GM12878 (cell line): ENCODE data around the gene POLR2B. TPM values are rescaled to one million over a fixed set of nuclear protein-coding genes. Genes with fewer than 3 reads are reported as not detected.

ENCODE experiments used
- ATAC-seq: fragments of 200-7000 bp; cut with Tn5 transposase; 3 replicates; pipeline ENCODE4 v1.9.1; 2020; ENCODE audit warnings: mild to moderate bottlenecking, moderate library complexity
- BruUV-seq: library from RNA; stranded (reverse); fragments of 400-500 nt; replicated peaks from 2 replicates; lab custom pipeline; 2021; lab: Mats Ljungman, UMichigan
- CTCF ChIA-PET: fragments of 300-600 bp; sonication (Branson Sonifier 250); formaldehyde crosslinking; extraction: SDS; loops from one replicate; lab custom pipeline; 2021; ENCODE audit warnings: inconsistent platforms; lab: Yijun Ruan, JAX
- POLR2A ChIA-PET: fragments of 350-600 bp; formaldehyde crosslinking; extraction: SDS; loops from one replicate; lab custom pipeline; 2021; ENCODE audit warnings: inconsistent platforms; lab: Charles Lee
- RAD21 ChIA-PET: fragments of 300-600 bp; sonication (Branson Sonifier 250); formaldehyde crosslinking; loops from one replicate; lab custom pipeline; 2023; ENCODE audit warnings: antibody characterized with exemption; ENCODE audit not compliant: unreplicated experiment; lab: Charles Lee
- SMC1A ChIA-PET: fragments of 300-600 bp; sonication (Branson Sonifier 250); formaldehyde crosslinking; loops from one replicate; lab custom pipeline; 2023; ENCODE audit not compliant: unreplicated experiment, uncharacterized antibody; lab: Charles Lee
- DNase-seq: peaks from one replicate; pipeline ENCODE4 v3.0.0-alpha.2; 2011; ENCODE audit warnings: low read depth, low spot score
- FAIRE-seq: peaks from 3 replicates; lab custom pipeline; 2011; peaks lifted over from hg19 to GRCh38; lab: Jason Lieb, UNC
- H2AFZ ChIP-seq: 2 replicates; pipeline ENCODE4 v1.6.0; 2011; ENCODE audit warnings: low read depth, low read length, control low read depth; ENCODE audit not compliant: control insufficient read depth
- H3K27ac ChIP-seq: 2 replicates; pipeline ENCODE4 v1.5.1; 2011; ENCODE audit warnings: control low read depth; ENCODE audit not compliant: control insufficient read depth, insufficient read depth
- H3K27me3 ChIP-seq, 2 experiments: replicated peaks in 1 of 2; 2 replicates each; pipeline versions ENCODE4 v1.6.0 to v1.6.1; 2011; ENCODE audit warnings: low read length in 1 of 2; ENCODE audit not compliant: control insufficient read depth in 2 of 2, insufficient read depth in 2 of 2
- H3K36me3 ChIP-seq, 2 experiments: 2 replicates each; pipeline ENCODE4 v1.5.1; 2011; ENCODE audit warnings: low read length in 1 of 2; ENCODE audit not compliant: control insufficient read depth in 2 of 2, insufficient read depth in 2 of 2
- H3K4me1 ChIP-seq: 2 replicates; pipeline ENCODE4 v1.6.1; 2011; ENCODE audit warnings: mild to moderate bottlenecking, low read length, moderate library complexity, mixed read lengths; ENCODE audit not compliant: control insufficient read depth, insufficient read depth
- H3K4me2 ChIP-seq: 2 replicates; pipeline ENCODE4 v1.6.0; 2011; ENCODE audit warnings: control low read depth; ENCODE audit not compliant: control insufficient read depth, insufficient read depth
- H3K4me3 ChIP-seq: fragments of 200-600 bp; sonication (generic); 2 replicates; pipeline ENCODE4 v1.5.1; 2016
- H3K79me2 ChIP-seq: 2 replicates; pipeline ENCODE4 v1.6.0; 2011; ENCODE audit warnings: low read length; ENCODE audit not compliant: control insufficient read depth, insufficient read depth
- H3K9ac ChIP-seq: 2 replicates; pipeline ENCODE4 v1.8.0; 2011; ENCODE audit warnings: low read length, control low read depth, mixed read lengths; ENCODE audit not compliant: control insufficient read depth, insufficient read depth
- H3K9me3 ChIP-seq: replicated peaks from 3 replicates; pipeline ENCODE4 v1.5.1; 2011; ENCODE audit warnings: mild to moderate bottlenecking, low read length; ENCODE audit not compliant: control insufficient read depth, insufficient read depth
- H4K20me1 ChIP-seq: 2 replicates; pipeline ENCODE4 v1.6.0; 2011; ENCODE audit not compliant: control insufficient read depth, insufficient read depth
- BCL3 ChIP-seq: IDR thresholded peaks from 2 replicates; pipeline ENCODE4 v1.6.1; 2011; ENCODE audit warnings: borderline replicate concordance, low read depth, mild to moderate bottlenecking, moderate library complexity, low read length; ENCODE audit not compliant: insufficient read depth, poor library complexity, severe bottlenecking
- CBX3 ChIP-seq: fragments of 200-600 bp; sonication (generic); IDR thresholded peaks from 2 replicates; pipeline ENCODE4 v1.6.1; 2016; ENCODE audit warnings: low read depth, borderline replicate concordance
- CREM ChIP-seq: IDR thresholded peaks from 2 replicates; pipeline ENCODE4 v1.6.1; 2014; ENCODE audit warnings: antibody characterized with exemption, low read depth
- EGR1 ChIP-seq, 2 experiments: IDR thresholded peaks; 1 replicate in 1 of 2; 2 replicates in 1 of 2; pipeline ENCODE4 v1.6.1; 2011 to 2012; ENCODE audit warnings: low read depth in 2 of 2, low read length in 2 of 2, borderline replicate concordance in 1 of 2, mild to moderate bottlenecking in 1 of 2, moderate library complexity in 1 of 2
- IRF5 ChIP-seq: fragments of 450-650 bp; IDR thresholded peaks from 2 replicates; pipeline ENCODE4 v1.6.1; 2017; ENCODE audit warnings: borderline replicate concordance
- KDM1A ChIP-seq: fragments of 200-600 bp; sonication (generic); IDR thresholded peaks from 2 replicates; pipeline ENCODE4 v1.6.1; 2016; ENCODE audit warnings: borderline replicate concordance
- MTA2 ChIP-seq: fragments of 450-650 bp; IDR thresholded peaks from 2 replicates; pipeline ENCODE4 v1.6.1; 2016; ENCODE audit warnings: low read depth, mild to moderate bottlenecking, moderate library complexity
- NR2F1 ChIP-seq: fragments of 450-650 bp; conservative IDR thresholded peaks from 2 replicates; pipeline ENCODE4 v1.6.1; 2017; ENCODE audit warnings: mild to moderate bottlenecking
- NRF1 ChIP-seq: conservative IDR thresholded peaks from 2 replicates; pipeline ENCODE4 v1.6.1; 2011; ENCODE audit warnings: mild to moderate bottlenecking, low read depth, low read length, improper control_type of control experiment
- RB1 ChIP-seq: fragments of 450-650 bp; formaldehyde crosslinking; IDR thresholded peaks from 2 replicates; pipeline ENCODE4 v1.6.1; 2017; ENCODE audit warnings: mild to moderate bottlenecking, borderline replicate concordance
- RCOR1 ChIP-seq: conservative IDR thresholded peaks from 2 replicates; pipeline ENCODE4 v1.6.1; 2012; ENCODE audit warnings: low read depth, low read length, improper control_type of control experiment
- SIN3A ChIP-seq: IDR thresholded peaks from 2 replicates; pipeline ENCODE4 v1.6.1; 2012; ENCODE audit warnings: low read depth, low read length, improper control_type of control experiment
- SREBF1 ChIP-seq: IDR thresholded peaks from 2 replicates; pipeline ENCODE4 v1.6.1; 2012; ENCODE audit warnings: mild to moderate bottlenecking, low read length
- TAF1 ChIP-seq: IDR thresholded peaks from 2 replicates; pipeline ENCODE4 v1.6.1; 2011; ENCODE audit warnings: mild to moderate bottlenecking, low read depth, low read length, borderline replicate concordance
- TBL1XR1 ChIP-seq: IDR thresholded peaks from 2 replicates; pipeline ENCODE4 v1.6.1; 2012; ENCODE audit warnings: low read depth, low read length, improper control_type of control experiment
- WRNIP1 ChIP-seq: IDR thresholded peaks from 2 replicates; pipeline ENCODE4 v1.6.1; 2011; ENCODE audit warnings: low read depth, low read length, improper control_type of control experiment, borderline replicate concordance
- YBX1 ChIP-seq: fragments of 450-650 bp; IDR thresholded peaks from 2 replicates; pipeline ENCODE4 v1.6.1; 2016; ENCODE audit warnings: antibody characterized with exemption
- ZBTB4 ChIP-seq: fragments of 450-650 bp; formaldehyde crosslinking; IDR thresholded peaks from 2 replicates; pipeline ENCODE4 v1.4.0; 2022; ENCODE audit warnings: mild to moderate bottlenecking, moderate library complexity
- WGBS: methylation state at CpG from one replicate; pipeline ENCODE4 v1.1.6; 2016; ENCODE audit warnings: low lambda C conversion rate; ENCODE audit not compliant: insufficient replicate concordance, insufficient coverage; ENCODE audit errors: missing lambda C conversion rate; 5-methylcytosine and 5-hydroxymethylcytosine counted together
- in situ Hi-C: fragments of 300-500 bp; cut with MboI; formaldehyde crosslinking; loops from 9 replicates; pipeline ENCODE4 v1.14.3; 2018; ENCODE audit warnings: mixed read lengths
- intact Hi-C: fragments of 100-400 bp; cut with micrococcal nuclease; formaldehyde crosslinking; loops from one replicate; pipeline ENCODE4 v1.14.2; 2022; ENCODE audit not compliant: unreplicated experiment
- polyA plus RNA-seq, 11 experiments: library from polyadenylated mRNA; depleted of rRNA in 4 of 11; unstranded in 6 of 11; stranded (reverse) in 5 of 11; fragments of >200 nt; fragmentation: Nextera tagmentation in 4 of 11; fragmentation: Illumina TruSeq in 1 of 11; extraction: Ambion mirVana in 4 of 11; extraction: Trizol in 1 of 11; gene quantifications; 1 replicate in 1 of 11; 2 replicates in 10 of 11; pipeline versions ENCODE4 v1.2.1 to v1.2.3, GENCODE V29; 2011 to 2016; ENCODE audit warnings: inconsistent platforms in 2 of 11, missing spikeins in 2 of 11, low read depth in 1 of 11
- total RNA-seq, 4 experiments: library from RNA; depleted of rRNA in 3 of 4; stranded (reverse); fragments of >200 nt in 3 of 4; fragmentation: Illumina TruSeq in 1 of 4; extraction: Trizol in 1 of 4; gene quantifications; 2 replicates each; pipeline versions ENCODE4 v1.2.1 to v1.2.3, GENCODE V29; 2013 to 2021

POLR2B gene
- total and polyA plus RNA-seq, 10 of the 15 experiments (the other 5 are each of a cell fraction or from before 2014, with no cell fraction given), result 46.0 to 183 (median 99.2) TPM

GRCh38 chr4:57048590-57049304, 70.1 kb downstream of the POLR2B start (continued):
- TF ChIP-seq KDM1A (no peak), NRF1 (no peak), TBL1XR1 (no peak), IRF5 (no peak)

- DNase-seq, result no peak
- CTCF ChIA-PET, result no interaction called here
- intact Hi-C loops, result no loop called here
- no peak for FAIRE-seq
- Histone ChIP-seq H3K9me3 (no peaks in the 10 kb centered on the region), H4K20me1 (no peaks in the 10 kb centered on the region), H2AFZ (no peak overlapping the region), H3K79me2 (no peaks in the 10 kb centered on the region), H3K4me2 (no peak overlapping the region), H3K4me1 (no peaks in the 10 kb centered on the region), H3K4me3 (no peak overlapping the region), H3K27me3 (peaks cover 0 to 6% of the 10 kb centered on the region in 2 experiments; a peak in 2 of 4 replicates), H3K27ac (no peak overlapping the region), H3K36me3 (no peaks in the 10 kb centered on the region), H3K9ac (no peak overlapping the region)
- BruUV-seq, result no TSS peak
- no peak for ATAC-seq
- SMC1A ChIA-PET, result no interaction called here
- WGBS, result 12% methylated on average over 3 of the region's 3 CpGs
- in situ Hi-C loops, result no loop called here
- RAD21 ChIA-PET, result no interaction called here
- POLR2A ChIA-PET, result no interaction called here
- TF ChIP-seq CBX3 (no peak), RB1 (no peak), RCOR1 (no peak), ZBTB4 (CRISPR knock-in tag) (no peak), SREBF1 (no peak), EGR1 (IDR thresholded peaks at IDR 0.05; ENCODE audit: borderline replicate concordance in 1 of 2, low read depth in 2 of 2, low read length in 2 of 2) (no peak), CREM (no peak), SIN3A (no peak), YBX1 (no peak), MTA2 (no peak), TAF1 (no peak), WRNIP1 (no peak), NR2F1 (no peak), BCL3 (no peak)
Observed at GRCh38 chr4:57051095-57051494, 72.4 kb downstream of the POLR2B start.
